ENCODE results near the gene C16orf95. TPM values are rescaled to one million over a fixed set of nuclear protein-coding genes. Genes with fewer than 3 reads are reported as not detected.

Gene C16orf95
- total RNA-seq, 1 donor, result 4.0 TPM

DNA sequence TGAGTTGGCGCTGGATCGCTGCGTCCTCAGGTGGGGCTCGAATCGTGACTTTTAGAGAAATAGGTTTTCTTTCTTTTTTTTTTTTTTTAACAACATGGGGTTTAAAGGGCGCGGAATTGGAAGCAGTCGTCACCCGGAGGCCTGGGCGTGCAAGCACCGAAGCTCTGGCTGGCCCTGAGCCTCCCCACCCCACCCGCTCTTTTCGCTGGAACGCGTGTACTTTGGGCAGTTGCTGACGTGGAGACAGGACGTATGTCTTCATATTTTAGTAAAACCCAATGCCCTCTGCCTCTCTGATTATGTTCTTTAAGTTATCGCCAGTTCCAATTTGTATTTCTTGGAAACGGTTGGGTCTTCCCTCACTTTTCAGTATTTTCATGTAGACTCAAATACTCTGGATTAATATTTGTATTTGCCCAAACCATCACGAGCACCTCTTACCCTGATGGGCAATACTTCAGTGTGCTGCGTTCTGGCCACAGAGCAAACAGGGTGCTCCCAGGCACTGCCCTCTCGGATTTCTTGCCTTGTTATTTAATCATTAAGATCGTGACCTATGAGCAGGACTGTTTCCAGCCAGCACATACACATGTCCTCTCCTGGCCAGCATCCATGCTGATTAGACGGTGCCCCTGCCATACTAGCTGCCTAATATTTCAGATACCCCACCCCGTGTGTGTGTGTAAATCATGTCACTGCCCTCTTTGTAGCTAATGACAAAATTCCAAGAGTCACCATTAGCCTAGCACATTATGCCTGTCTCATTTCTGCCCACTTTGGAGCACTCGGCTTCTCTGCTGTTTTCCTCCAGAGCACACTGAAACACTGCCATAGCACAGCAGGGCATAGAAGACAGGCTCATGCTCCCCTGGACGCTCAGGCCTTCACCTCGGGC is 805 bp upstream of the C16orf95 start:
- no peak for TF ChIP-seq CTCF (IDR thresholded peaks at IDR 0.05; ENCODE audit: extremely low read depth, low read depth, low read length)
- Histone ChIP-seq H3K79me2 (ENCODE audit: insufficient read depth, low read length) (peaks cover 18% of the 10 kb centered on the region), H3K4me1 (ENCODE audit: insufficient read depth, low read length) (peaks cover 9% of the 10 kb centered on the region), H3K4me3 (ENCODE audit: insufficient read depth, low read length) (peak overlapping the region; percentile 98), H3K9me3 (ENCODE audit: low read depth, low read length) (no peaks in the 10 kb centered on the region), H3K4me2 (ENCODE audit: insufficient read depth, low read length) (peak overlapping the region; percentile 93), H3K27ac (ENCODE audit: low read depth, low read length) (peak overlapping the region; percentile 96), H2AFZ (ENCODE audit: low read length) (peak overlapping the region; percentile 92), H3K27me3 (ENCODE audit: insufficient read depth, low read length) (no peaks in the 10 kb centered on the region), H4K20me1 (ENCODE audit: insufficient read depth, low read length) (no peaks in the 10 kb centered on the region), H3K36me3 (ENCODE audit: insufficient read depth, low read length) (no peaks in the 10 kb centered on the region)
- peak; percentile 96 for DNase-seq (ENCODE audit: insufficient read length, low spot score, missing footprints)

GRCh38 chr16:87316450-87316922 is 706 bp downstream of the C16orf95 start:
- Histone ChIP-seq H3K27ac (ENCODE audit: low read depth, low read length) (peak overlapping the region; percentile 96), H3K4me2 (ENCODE audit: insufficient read depth, low read length) (peak overlapping the region; percentile 93)

GRCh38 chr16:87314990-87315420 is 2.2 kb downstream of the C16orf95 start:
- no peak for TF ChIP-seq CTCF (IDR thresholded peaks at IDR 0.05; ENCODE audit: extremely low read depth, low read depth, low read length)
- Histone ChIP-seq H3K79me2 (ENCODE audit: insufficient read depth, low read length) (peaks cover 18% of the 10 kb centered on the region), H3K27me3 (ENCODE audit: insufficient read depth, low read length) (no peaks in the 10 kb centered on the region), H2AFZ (ENCODE audit: low read length) (no peak overlapping the region), H3K27ac (ENCODE audit: low read depth, low read length) (no peak overlapping the region), H3K4me2 (ENCODE audit: insufficient read depth, low read length) (no peak overlapping the region), H3K4me3 (ENCODE audit: insufficient read depth, low read length) (no peak overlapping the region), H3K9me3 (ENCODE audit: low read depth, low read length) (no peaks in the 10 kb centered on the region), H4K20me1 (ENCODE audit: insufficient read depth, low read length) (no peaks in the 10 kb centered on the region), H3K36me3 (ENCODE audit: insufficient read depth, low read length) (no peaks in the 10 kb centered on the region), H3K4me1 (ENCODE audit: insufficient read depth, low read length) (peaks cover 9% of the 10 kb centered on the region)
- peak; percentile 15 for DNase-seq (ENCODE audit: insufficient read length, low spot score, missing footprints)

More at GRCh38 chr16:87316450-87316922, 706 bp downstream of the C16orf95 start:
- peaks cover 9% of the 10 kb centered on the region for H3K4me1 ChIP-seq (ENCODE audit: insufficient read depth, low read length)
- no peaks in the 10 kb centered on the region for H3K9me3 ChIP-seq (ENCODE audit: low read depth, low read length)
- H3K27me3 ChIP-seq (ENCODE audit: insufficient read depth, low read length), result no peaks in the 10 kb centered on the region
- H3K79me2 ChIP-seq (ENCODE audit: insufficient read depth, low read length), result peaks cover 18% of the 10 kb centered on the region
- no peak for TF ChIP-seq CTCF (IDR thresholded peaks at IDR 0.05; ENCODE audit: extremely low read depth, low read depth, low read length)
- H3K36me3 ChIP-seq (ENCODE audit: insufficient read depth, low read length), result no peaks in the 10 kb centered on the region
- no peak for DNase-seq (ENCODE audit: insufficient read length, low spot score, missing footprints)
- H2AFZ ChIP-seq (ENCODE audit: low read length), result peak overlapping the region; percentile 92
- H3K4me3 ChIP-seq (ENCODE audit: insufficient read depth, low read length), result peak overlapping the region; percentile 98
- no peaks in the 10 kb centered on the region for H4K20me1 ChIP-seq (ENCODE audit: insufficient read depth, low read length)

GRCh38 chr16:87312008-87312407 is 5.2 kb downstream of the C16orf95 start:
- no peak for TF ChIP-seq CTCF (IDR thresholded peaks at IDR 0.05; ENCODE audit: extremely low read depth, low read depth, low read length)
- H3K4me1 ChIP-seq (ENCODE audit: insufficient read depth, low read length), result no peaks in the 10 kb centered on the region
- no peak overlapping the region for H3K27ac ChIP-seq (ENCODE audit: low read depth, low read length)
- H2AFZ ChIP-seq (ENCODE audit: low read length), result no peak overlapping the region
- no peaks in the 10 kb centered on the region for H3K27me3 ChIP-seq (ENCODE audit: insufficient read depth, low read length)
- H3K4me3 ChIP-seq (ENCODE audit: insufficient read depth, low read length), result no peak overlapping the region
- no peaks in the 10 kb centered on the region for H4K20me1 ChIP-seq (ENCODE audit: insufficient read depth, low read length)
- no peak for DNase-seq (ENCODE audit: insufficient read length, low spot score, missing footprints)
- no peaks in the 10 kb centered on the region for H3K79me2 ChIP-seq (ENCODE audit: insufficient read depth, low read length)
- no peak overlapping the region for H3K4me2 ChIP-seq (ENCODE audit: insufficient read depth, low read length)
- no peaks in the 10 kb centered on the region for H3K36me3 ChIP-seq (ENCODE audit: insufficient read depth, low read length)
- H3K9me3 ChIP-seq (ENCODE audit: low read depth, low read length), result peaks cover 4% of the 10 kb centered on the region

All from osteoblast (primary cell).